Small intestine (tissue), 7 donors: Measurements from ENCODE around the gene TYRP1. TPM values are rescaled to one million over a fixed set of nuclear protein-coding genes. Genes with fewer than 3 reads are reported as not detected.

ENCODE experiments used
- DNase-seq, 2 donors: peaks; one replicate each; pipeline versions ENCODE4 v3.0.0 to v3.0.0-alpha.2; 2013
- FAIRE-seq: peaks from 2 replicates; lab custom pipeline; 2012; peaks lifted over from hg19 to GRCh38; lab: Jason Lieb, UNC
- H3K27ac ChIP-seq, 3 donors: one replicate each; pipeline ENCODE4 v1.5.1; 2013; ENCODE audit warnings: low read length in 2 of 3, mild to moderate bottlenecking in 2 of 3, control low read depth in 1 of 3, inconsistent platforms in 1 of 3, low read depth in 1 of 3, moderate library complexity in 1 of 3
- H3K27me3 ChIP-seq, 3 donors: one replicate each; pipeline ENCODE4 v1.6.1; 2013; ENCODE audit warnings: low read length in 3 of 3, inconsistent platforms in 1 of 3; ENCODE audit not compliant: control insufficient read depth in 3 of 3, insufficient read depth in 3 of 3
- H3K36me3 ChIP-seq, 3 donors: one replicate each; pipeline ENCODE4 v1.6.1; 2013; ENCODE audit warnings: low read length in 3 of 3, inconsistent platforms in 1 of 3, low read depth in 1 of 3, mild to moderate bottlenecking in 1 of 3, moderate library complexity in 1 of 3; ENCODE audit not compliant: control insufficient read depth in 3 of 3, insufficient read depth in 2 of 3
- H3K4me1 ChIP-seq, 3 donors: one replicate each; pipeline ENCODE4 v1.6.1; 2013; ENCODE audit warnings: low read length in 2 of 3, inconsistent platforms in 1 of 3, low read depth in 1 of 3, mild to moderate bottlenecking in 1 of 3, moderate library complexity in 1 of 3; ENCODE audit not compliant: control insufficient read depth in 3 of 3, insufficient read depth in 2 of 3
- H3K4me3 ChIP-seq, 3 donors: one replicate each; pipeline ENCODE4 v1.5.1; 2013; ENCODE audit warnings: low read length in 3 of 3, control low read depth in 1 of 3, inconsistent platforms in 1 of 3, low read depth in 1 of 3, mild to moderate bottlenecking in 1 of 3, moderate library complexity in 1 of 3
- H3K9me3 ChIP-seq, 2 donors: one replicate each; pipeline ENCODE4 v1.6.1; 2013; ENCODE audit warnings: low read depth in 1 of 2, low read length in 1 of 2; ENCODE audit not compliant: control insufficient read depth in 2 of 2, insufficient read depth in 1 of 2
- WGBS, 3 donors: extraction: QIAGEN DNeasy Blood & Tissue Kit; methylation state at CpG; one replicate each; pipeline ENCODE4 v1.1.7; 2013; 5-methylcytosine and 5-hydroxymethylcytosine counted together
- polyA plus RNA-seq, 4 donors: library from polyadenylated mRNA; stranded (reverse) in 3 of 4; unstranded in 1 of 4; fragments of 200-250 nt in 3 of 4; fragments of 120-200 nt in 1 of 4; gene quantifications; one replicate each; pipeline versions ENCODE4 v1.2.1 to v1.2.3, GENCODE V29; 2013
- donor health status: healthy with polysubstance abuse.
- donor health status: control.
- donor health status: control.
- donor health status: Bipolar disorder and iron deficiency.
- donor health status: healthy.

TYRP1 gene
- polyA plus RNA-seq, 4 donors = 0.10 to 2.5 (median 0.92) TPM

DNA sequence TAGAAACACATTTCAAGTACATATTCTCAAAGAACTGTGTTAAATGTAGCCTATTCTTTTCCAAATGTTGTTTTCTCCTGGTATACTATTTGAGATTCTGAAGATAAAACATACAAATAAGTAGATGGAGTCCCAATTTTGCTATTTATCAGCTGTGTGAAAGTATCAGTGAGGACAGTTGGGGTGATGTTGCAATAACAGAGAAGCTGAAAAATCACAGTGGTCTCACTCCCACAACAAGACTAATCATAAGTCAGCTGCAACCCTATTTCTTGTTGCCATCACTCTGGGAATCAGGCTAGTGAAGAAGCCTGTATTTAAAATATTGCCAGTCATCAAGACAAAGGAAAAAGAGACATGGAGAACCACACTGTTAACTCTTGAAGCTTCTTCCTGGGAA, 55.8 kb downstream of the TYRP1 start:
- Histone ChIP-seq H3K36me3 (no peaks in the 10 kb centered on the region), H3K9me3 (no peaks in the 10 kb centered on the region), H3K4me3 (no peak overlapping the region), H3K27me3 (no peaks in the 10 kb centered on the region), H3K27ac (no peak overlapping the region), H3K4me1 (no peaks in the 10 kb centered on the region)
- FAIRE-seq (no peak), DNase-seq (no peak)

DNA sequence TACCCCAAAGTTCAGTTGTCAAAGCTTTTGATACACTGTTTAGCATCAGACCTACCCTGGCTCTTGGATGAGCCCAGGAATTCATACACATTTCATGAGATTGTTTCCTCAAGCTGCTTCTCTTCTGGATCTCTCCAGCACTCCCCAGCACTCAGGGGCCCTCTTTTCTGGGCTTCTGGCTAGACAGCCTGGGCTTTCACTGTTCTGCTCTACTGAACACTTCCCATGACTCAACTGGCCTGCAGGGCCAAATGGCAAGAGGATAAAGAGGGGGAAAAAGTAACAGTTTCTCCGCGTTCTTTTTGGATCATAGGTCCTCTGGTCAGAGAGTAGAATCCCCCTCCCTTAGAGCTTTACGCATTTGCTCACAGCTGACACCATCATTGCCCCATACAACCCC, 60.7 kb downstream of the TYRP1 start:
- Histone ChIP-seq H3K27ac (no peak overlapping the region), H3K27me3 (no peaks in the 10 kb centered on the region), H3K36me3 (no peaks in the 10 kb centered on the region), H3K9me3 (no peaks in the 10 kb centered on the region), H3K4me1 (no peaks in the 10 kb centered on the region), H3K4me3 (no peak overlapping the region)
- DNase-seq (no peak), FAIRE-seq (no peak)
- WGBS, 3 donors = 84 to 93% (median 93%) methylated on average over 3 of the region's 3 CpGs

DNA sequence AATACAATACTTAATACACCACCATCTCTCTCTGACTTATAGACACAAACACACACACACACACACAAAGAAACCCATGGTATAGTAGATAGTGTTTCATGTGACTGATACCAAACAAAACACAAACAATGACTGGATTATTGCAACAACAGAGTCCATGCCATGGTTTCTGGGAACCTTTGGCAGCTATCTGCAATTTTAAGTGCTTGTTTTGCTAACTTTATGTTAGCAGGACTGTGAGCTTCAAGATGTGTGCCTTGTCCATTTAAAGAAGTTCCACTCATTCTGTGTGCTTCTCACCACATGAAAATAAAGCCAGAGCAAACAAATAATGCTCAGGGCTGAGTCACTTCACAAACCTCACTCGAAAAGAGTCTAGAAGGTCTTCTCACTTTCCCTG, 66.6 kb downstream of the TYRP1 start:
- WGBS, 3 donors = 62 to 84% (median 77%) methylated on average over 1 of the region's 1 CpG
- FAIRE-seq = no peak

More for the DNA sequence above, 66.6 kb downstream of the TYRP1 start:
- Histone ChIP-seq H3K4me3 (no peak overlapping the region), H3K9me3 (no peaks in the 10 kb centered on the region), H3K27me3 (no peaks in the 10 kb centered on the region), H3K27ac (no peak overlapping the region), H3K36me3 (no peaks in the 10 kb centered on the region), H3K4me1 (peaks cover 0 to 2% (median 0%) of the 10 kb centered on the region in 3 donors)
- no peak for DNase-seq

Other genes with a start within 250 kb of the TYRP1 start
- 10 to 100 TPM in 1 of 4 donors, 1 to 10 TPM in 3; 3.5 to 17.5 (median 6.5) TPM for gene LURAP1L, start 81.6 kb downstream of the TYRP1 start, polyA plus RNA-seq